Ammon's horn (tissue), 1 donor: ENCODE results near the gene LRRC4B.

Source experiments
- DNase-seq: peaks from one replicate; pipeline ENCODE4 v3.0.0-alpha.2; 2016; ENCODE audit warnings: low spot score

Gene LRRC4B

GRCh38 chr19:50505856-50506611, 62.2 kb downstream of the LRRC4B start:
- DNase-seq, result no peak

- DNase-seq, result no peak
Measured at GRCh38 chr19:50501568-50502475, 66.4 kb downstream of the LRRC4B start.

DNA sequence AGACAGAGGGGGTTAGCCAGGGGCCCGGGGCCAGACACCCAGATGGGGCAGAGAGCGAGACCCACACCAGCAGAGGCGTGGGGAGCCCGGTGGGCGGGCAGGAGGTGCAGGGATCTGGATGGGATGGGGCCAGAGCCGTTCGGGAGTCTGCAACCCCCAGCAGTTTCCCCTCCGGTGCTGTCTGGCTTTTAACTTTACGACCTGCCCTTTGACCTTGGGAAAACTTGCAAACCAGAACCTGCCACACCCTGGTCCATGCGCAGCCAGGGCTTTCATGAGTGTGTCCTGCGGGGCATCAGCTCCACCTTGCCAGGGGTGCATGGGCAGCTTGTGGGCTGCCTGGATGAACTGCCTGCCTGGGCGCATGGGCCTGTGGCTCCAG, 67.1 kb downstream of the LRRC4B start:
- no peak for DNase-seq

GRCh38 chr19:50500753-50501151, 67.5 kb downstream of the LRRC4B start:
- DNase-seq, result no peak

GRCh38 chr19:50500060-50500752, 68.0 kb downstream of the LRRC4B start:
- peak; percentile 61 for DNase-seq

GRCh38 chr19:50498219-50499056, 69.8 kb downstream of the LRRC4B start:
- no peak for DNase-seq

GRCh38 chr19:50497022-50497405, 71.2 kb downstream of the LRRC4B start:
- no peak for DNase-seq

DNA sequence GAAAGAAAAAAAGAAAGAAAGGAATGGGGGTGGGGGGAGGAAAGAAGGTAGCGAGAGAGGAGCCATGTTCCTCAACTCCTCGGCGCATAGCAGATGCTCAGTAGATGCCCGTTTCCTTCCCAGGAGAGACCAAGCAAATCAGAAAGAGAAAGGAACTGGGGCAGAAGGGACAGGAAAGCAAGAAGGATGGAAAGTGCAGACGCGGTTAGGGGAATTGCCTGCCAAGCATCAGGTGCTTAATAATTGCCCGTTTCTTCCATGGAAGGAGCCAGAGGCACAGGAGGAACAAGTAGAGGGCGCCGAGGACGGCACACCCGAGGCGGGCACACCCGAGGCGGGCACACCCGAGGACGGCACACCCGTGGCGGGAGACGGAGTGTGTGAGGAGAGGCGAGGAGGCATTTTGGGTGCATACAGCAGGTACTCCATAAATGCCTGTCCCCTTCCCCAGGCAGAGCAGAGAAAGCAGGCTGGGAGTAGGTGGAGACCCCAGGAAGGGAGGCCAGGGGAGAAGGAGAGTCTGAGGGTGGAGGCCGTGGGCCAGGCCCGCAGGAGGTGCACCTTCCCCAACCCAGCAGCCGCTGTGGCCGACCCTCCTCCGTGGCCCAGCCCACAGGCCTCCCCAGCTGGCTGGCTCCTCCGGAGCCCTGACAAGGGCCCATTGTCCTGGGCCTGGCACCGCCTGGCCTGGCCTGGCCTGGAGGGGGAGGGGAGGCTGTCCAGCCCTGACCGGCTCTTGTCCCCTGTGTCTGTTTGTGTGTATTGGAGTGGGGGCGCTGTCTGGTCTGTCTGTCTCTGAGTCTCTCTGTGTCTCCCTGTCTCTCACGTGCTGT, 71.8 kb downstream of the LRRC4B start:
- peak; percentile 97 for DNase-seq

GRCh38 chr19:50495020-50495531, 73.2 kb downstream of the LRRC4B start:
- DNase-seq, result no peak

- DNase-seq, result no peak
Measured at GRCh38 chr19:50494186-50495019, 73.8 kb downstream of the LRRC4B start.

GRCh38 chr19:50493171-50493570, 75.1 kb downstream of the LRRC4B start:
- no peak for DNase-seq

DNA sequence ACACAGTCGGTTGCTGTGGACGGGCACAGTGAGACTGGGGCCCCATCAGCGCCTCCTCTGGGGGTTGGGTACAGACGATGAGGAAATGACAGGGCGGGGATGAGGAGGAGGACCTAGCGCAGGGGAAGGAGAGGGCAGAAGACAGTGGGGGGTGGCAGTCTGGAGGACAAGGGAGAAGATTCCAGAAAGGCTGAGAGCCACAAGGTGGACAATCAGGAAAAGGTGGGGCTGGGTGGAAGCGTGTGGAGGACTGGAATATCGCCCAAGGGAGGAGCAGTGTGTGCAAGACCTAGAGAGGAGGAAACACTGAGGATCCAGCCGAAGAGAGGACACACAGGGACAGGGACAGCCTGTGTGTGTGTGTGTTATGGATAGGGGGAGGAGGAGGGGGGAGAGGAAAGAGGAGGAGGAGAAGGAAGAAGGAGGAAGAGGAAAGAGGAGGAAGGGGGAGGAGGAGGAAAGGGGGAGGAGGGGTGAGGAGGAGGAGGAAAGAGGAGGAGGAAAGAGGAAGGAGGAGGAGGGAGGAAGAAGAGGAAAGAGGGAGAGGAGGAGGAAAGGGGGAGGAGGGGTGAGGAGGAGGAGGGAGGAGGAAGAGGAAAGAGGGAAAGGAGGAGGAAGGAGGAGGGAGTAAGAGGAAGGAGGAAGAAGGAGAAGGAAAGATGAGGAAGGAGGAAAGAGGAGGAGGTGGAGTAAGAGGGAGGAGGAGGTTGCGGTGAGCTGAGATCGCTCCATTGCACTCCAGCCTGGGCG, 75.8 kb downstream of the LRRC4B start:
- DNase-seq, result no peak

DNA sequence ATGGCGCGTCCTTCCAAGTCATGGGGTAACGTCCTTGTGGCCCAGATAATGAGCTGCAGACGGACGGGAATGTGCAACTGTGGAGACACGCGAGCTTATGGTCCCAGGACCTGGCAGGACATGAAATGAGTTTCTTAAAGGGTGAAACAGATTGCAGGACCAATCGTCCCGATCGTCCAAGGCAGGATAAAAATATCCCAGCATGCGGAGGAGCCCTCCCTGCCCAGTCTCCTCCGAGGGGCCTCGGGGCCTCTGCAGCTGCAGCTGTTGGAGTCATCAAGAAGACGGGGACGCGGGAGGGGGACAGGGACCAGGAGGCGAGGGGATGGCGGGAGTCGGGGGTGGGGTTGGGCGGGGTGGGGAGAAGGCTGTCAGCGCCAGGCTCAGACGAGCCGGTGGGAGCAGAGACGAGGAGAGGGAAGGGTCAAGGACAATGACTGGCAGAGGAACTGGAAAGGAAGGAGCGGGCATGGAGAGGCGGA, 77.2 kb downstream of the LRRC4B start:
- no peak for DNase-seq

DNA sequence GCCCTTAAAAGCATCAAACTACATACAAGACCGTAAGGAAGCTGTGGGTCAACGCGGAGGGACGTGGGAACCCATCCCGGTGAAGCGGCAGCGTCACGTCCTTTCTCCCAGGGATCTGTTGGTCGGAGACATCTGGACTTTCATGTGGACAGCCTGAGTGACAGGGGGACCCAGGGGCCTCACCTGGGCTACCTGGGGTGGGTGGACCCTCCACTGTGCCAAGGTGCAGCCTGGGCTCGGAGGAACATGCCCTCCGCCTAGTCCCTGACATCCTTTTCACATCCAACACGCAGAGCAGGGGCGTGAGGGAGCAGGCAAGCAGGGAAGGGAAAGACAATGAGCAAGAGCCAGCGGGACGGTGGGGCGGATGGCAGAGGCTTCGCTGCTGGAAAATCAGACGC, 77.8 kb downstream of the LRRC4B start:
- no peak for DNase-seq

DNA sequence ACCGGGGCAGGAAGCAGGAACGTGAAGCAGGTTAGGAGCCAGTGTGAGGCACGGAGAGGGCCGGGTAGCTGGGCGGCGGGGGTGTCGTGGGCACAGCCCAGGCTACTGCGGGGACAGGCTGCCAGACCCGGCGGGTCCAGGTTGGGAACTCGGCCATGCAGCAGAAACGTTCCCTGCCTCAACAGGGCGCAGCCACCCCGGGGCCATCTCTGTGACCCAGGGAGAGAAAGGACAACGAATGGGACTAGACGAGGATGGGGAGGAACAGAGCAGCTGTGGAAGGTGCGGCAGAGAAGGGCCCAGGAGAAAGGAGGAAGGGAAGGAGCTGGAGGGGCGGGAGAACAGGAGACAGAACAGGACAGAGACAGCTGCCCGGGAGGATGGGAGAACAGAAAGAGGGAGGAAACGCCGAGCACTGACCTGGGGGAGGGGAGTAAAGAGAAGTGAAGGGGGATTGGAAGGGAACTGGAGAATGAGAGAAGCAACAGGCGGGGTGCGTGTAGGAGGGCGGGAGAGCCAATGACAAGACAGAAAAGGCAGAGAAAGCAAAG, 78.7 kb downstream of the LRRC4B start:
- DNase-seq, result no peak

DNA sequence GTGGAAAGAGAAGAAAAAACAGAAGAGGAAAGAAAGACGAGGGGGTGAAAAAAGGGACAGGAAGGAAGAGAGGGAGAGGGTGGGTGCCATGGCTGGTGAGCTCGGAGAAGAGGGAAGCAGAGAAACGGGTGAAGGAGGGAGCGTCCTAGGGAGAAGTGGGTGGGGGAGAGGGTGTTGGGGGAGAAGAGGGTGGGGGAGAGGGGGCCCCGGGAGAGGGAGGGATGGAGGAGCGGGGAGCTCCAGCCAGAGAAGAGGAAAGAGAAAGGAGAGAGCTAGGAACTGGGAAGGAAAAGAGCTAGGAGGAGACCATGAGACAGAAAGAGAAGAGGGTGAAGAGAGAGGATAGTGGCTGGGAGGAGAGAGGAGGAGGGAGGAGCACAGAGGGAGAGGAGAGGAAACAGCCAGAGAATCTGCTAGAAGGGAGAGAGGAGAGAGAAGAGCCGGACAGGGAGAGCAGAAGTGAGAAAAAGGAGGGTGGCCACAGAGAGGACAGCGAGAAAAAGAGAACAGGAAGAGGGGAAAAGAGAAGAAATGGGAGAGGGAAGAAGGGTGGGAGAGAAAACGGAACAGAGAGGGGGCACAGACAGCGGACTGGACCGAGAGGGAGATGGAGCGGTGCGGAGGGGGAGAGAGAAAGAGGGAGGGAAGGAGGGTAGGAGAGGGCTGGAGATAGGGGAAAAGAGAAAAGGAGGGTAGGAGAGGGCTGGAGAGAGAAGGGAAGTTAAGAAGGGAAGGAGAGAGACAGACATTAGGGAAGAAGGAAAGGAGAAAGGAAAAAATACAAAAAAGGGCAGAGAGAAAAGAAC, 79.6 kb downstream of the LRRC4B start:
- no peak for DNase-seq

- no peak for DNase-seq
Measured at GRCh38 chr19:50486823-50487515, 81.3 kb downstream of the LRRC4B start.
